Psoas muscle (tissue), 8 donors: ENCODE data around the gene TRABD2A. TPM values are rescaled to one million over a fixed set of nuclear protein-coding genes. Genes with fewer than 3 reads are reported as not detected.

ENCODE experiments used
- ATAC-seq, 4 donors: fragments of 200-7000 bp; cut with Tn5 transposase; one replicate each; pipeline ENCODE4 v1.9.1; 2020; ENCODE audit warnings: moderate library complexity in 3 of 4, mild to moderate bottlenecking in 2 of 4
- DNase-seq, 2 donors: peaks; one replicate each; pipeline ENCODE4 v3.0.0-alpha.2; 2020
- H3K27ac ChIP-seq: fragments of 200-600 bp; one replicate; pipeline ENCODE4 v1.8.0; 2022
- H3K27me3 ChIP-seq, 3 donors: fragments of 200-600 bp in 1 of 3; one replicate each; pipeline versions ENCODE4 v1.6.1 to v1.8.0; 2013 to 2022; ENCODE audit warnings: low read length in 2 of 3, mild to moderate bottlenecking in 2 of 3, moderate library complexity in 1 of 3; ENCODE audit not compliant: insufficient read depth in 3 of 3
- H3K36me3 ChIP-seq, 2 donors: fragments of 200-600 bp in 1 of 2; one replicate each; pipeline versions ENCODE4 v1.6.1 to v1.8.0; 2013 to 2022; ENCODE audit warnings: low read depth in 1 of 2, mild to moderate bottlenecking in 1 of 2, moderate library complexity in 1 of 2; ENCODE audit not compliant: insufficient read depth in 1 of 2
- H3K4me1 ChIP-seq: fragments of 200-600 bp; one replicate; pipeline ENCODE4 v1.8.0; 2022
- H3K4me3 ChIP-seq: fragments of 200-600 bp; one replicate; pipeline ENCODE4 v1.8.0; 2022; ENCODE audit warnings: mild to moderate bottlenecking
- H3K9me3 ChIP-seq: fragments of 200-600 bp; one replicate; pipeline ENCODE4 v1.8.0; 2022
- CTCF ChIP-seq: fragments of 200-600 bp; IDR thresholded peaks from one replicate; pipeline ENCODE4 v1.8.0; 2022; ENCODE audit warnings: antibody characterized with exemption
- WGBS, 3 donors: extraction: QIAGEN DNeasy Blood & Tissue Kit; methylation state at CpG; one replicate each; pipeline versions ENCODE4 v1.1.6 to v1.1.7; 2013; 5-methylcytosine and 5-hydroxymethylcytosine counted together
- intact Hi-C, 2 donors: fragments of 100-400 bp; cut with DNase I; formaldehyde crosslinking; loops; one replicate each; pipeline versions ENCODE4 v1.11.0 to v1.14.2; 2022
- polyA plus RNA-seq, 3 donors: library from polyadenylated mRNA; stranded (reverse); fragments of 200-250 nt; gene quantifications; one replicate each; pipeline ENCODE4 v1.2.3, GENCODE V29; 2013
- total RNA-seq, 4 donors: library from RNA; stranded (reverse); fragmentation: NEBNext Ultra II Directional in 2 of 4; extraction: Animal tissue kit (Norgen Biotek cat#: 25700) in 2 of 4; gene quantifications; one replicate each; pipeline versions ENCODE4 v1.2.1 to v1.2.4, GENCODE V29; 2021 to 2023
- donor health status: healthy with polysubstance abuse.
- donor health status: DM: no; HTN: no; CAD: no; lungs with moderate emphysema.
- donor health status: Bipolar disorder and iron deficiency.
- donor health status: healthy.
- donor health status: DM: yes; HTN: yes; CAD: no.
- donor health status: DM: no; HTN: no; CAD: no.
- donor health status: DM: no; HTN: no; CAD: no.
- donor health status: DM: yes; HTN: yes; CAD: no.

TRABD2A gene
- total and polyA plus RNA-seq, 7 donors, result 0.27 to 0.74 (median 0.35) TPM

GRCh38 chr2:84846741-84847142, 34.1 kb downstream of the TRABD2A start:
- no peak for ATAC-seq
- H3K27ac ChIP-seq, result no peak overlapping the region
- WGBS, 3 donors, result 70 to 81% (median 80%) methylated on average over 2 of the region's 2 CpGs

GRCh38 chr2:84846041-84846663, 34.7 kb downstream of the TRABD2A start:
- H3K36me3 ChIP-seq, result no peaks in the 10 kb centered on the region
- intact Hi-C loops, result no loop called here
- no peak overlapping the region for H3K27ac ChIP-seq
- no peaks in the 10 kb centered on the region for H3K9me3 ChIP-seq
- 62 to 65% (median 64%) methylated on average over 5 of the region's 5 CpGs for WGBS, 3 donors
- DNase-seq (no peak), ATAC-seq (no peak)
- H3K4me3 ChIP-seq, result no peak overlapping the region
- no peaks in the 10 kb centered on the region for H3K27me3 ChIP-seq
- no peaks in the 10 kb centered on the region for H3K4me1 ChIP-seq
- TF ChIP-seq CTCF, result no peak

More at GRCh38 chr2:84846741-84847142, 34.1 kb downstream of the TRABD2A start:
- no peak for DNase-seq
- no peak for TF ChIP-seq CTCF
- no peaks in the 10 kb centered on the region for H3K9me3 ChIP-seq
- intact Hi-C loops, result no loop called here
- H3K36me3 ChIP-seq, result no peaks in the 10 kb centered on the region
- H3K4me3 ChIP-seq, result no peak overlapping the region
- H3K27me3 ChIP-seq, result no peaks in the 10 kb centered on the region
- H3K4me1 ChIP-seq, result no peaks in the 10 kb centered on the region

- no peak for DNase-seq
These were observed 36.7 kb downstream of the TRABD2A start for GRCh38 chr2:84844141-84844540.

GRCh38 chr2:84841577-84841976, 39.3 kb downstream of the TRABD2A start:
- Histone ChIP-seq H3K4me3 (no peak overlapping the region), H3K27ac (no peak overlapping the region), H3K36me3 (no peaks in the 10 kb centered on the region), H3K4me1 (no peaks in the 10 kb centered on the region), H3K9me3 (peaks cover 4% of the 10 kb centered on the region), H3K27me3 (no peaks in the 10 kb centered on the region)
- 76 to 85% (median 78%) methylated on average over 6 of the region's 6 CpGs for WGBS, 3 donors
- intact Hi-C loops, result no loop called here
- ATAC-seq, result no peak
- no peak for TF ChIP-seq CTCF
- no peak for DNase-seq

More at GRCh38 chr2:84844141-84844540, 36.7 kb downstream of the TRABD2A start:
- no peak for ATAC-seq
- intact Hi-C loops, result no loop called here
- Histone ChIP-seq H3K27ac (no peak overlapping the region), H3K36me3 (no peaks in the 10 kb centered on the region), H3K9me3 (no peaks in the 10 kb centered on the region), H3K4me3 (no peak overlapping the region), H3K4me1 (no peaks in the 10 kb centered on the region), H3K27me3 (no peaks in the 10 kb centered on the region)
- WGBS, 3 donors, result 92 to 94% (median 92%) methylated on average over 8 of the region's 8 CpGs
- no peak for TF ChIP-seq CTCF

- no peak overlapping the region for H3K4me3 ChIP-seq
- ATAC-seq (no peak), DNase-seq (no peak)
- H3K9me3 ChIP-seq, result peaks cover 7% of the 10 kb centered on the region
- TF ChIP-seq CTCF, result no peak
- intact Hi-C loops, result no loop called here
- H3K4me1 ChIP-seq, result no peaks in the 10 kb centered on the region
- no peaks in the 10 kb centered on the region for H3K27me3 ChIP-seq
- no peak overlapping the region for H3K27ac ChIP-seq
- whole genome bisulfite sequencing, 3 donors, result 46 to 58% (median 57%) methylated on average over 3 of the region's 3 CpGs
- H3K36me3 ChIP-seq, result no peaks in the 10 kb centered on the region
These were observed 40.6 kb downstream of the TRABD2A start for GRCh38 chr2:84840306-84840705.
